PC-9 (cell line): ENCODE results near the gene PKHD1. TPM values are rescaled to one million over a fixed set of nuclear protein-coding genes. Genes with fewer than 3 reads are reported as not detected.

Experiments
- BruUV-seq: library from RNA; stranded (reverse); fragments of 400-500 nt; replicated peaks from 2 replicates; lab custom pipeline; 2021; lab: Mats Ljungman, UMichigan
- CTCF ChIA-PET: fragments of 300-600 bp; sonication (Branson Sonifier 250); formaldehyde crosslinking; loops from one replicate; lab custom pipeline; 2022; ENCODE audit warnings: antibody characterized with exemption; lab: Charles Lee
- POLR2A ChIA-PET: fragments of 300-600 bp; sonication (Branson Sonifier 250); formaldehyde crosslinking; loops from one replicate; lab custom pipeline; 2022; ENCODE audit warnings: antibody characterized with exemption; ENCODE audit not compliant: unreplicated experiment; lab: Charles Lee
- DNase-seq, 2 experiments: peaks; one replicate each; pipeline versions ENCODE4 v3.0.0 to v3.0.0-alpha.2; 2015 to 2022; ENCODE audit warnings: mixed read lengths in 1 of 2
- H2AFZ ChIP-seq: fragments of 200-600 bp; sonication (generic); 2 replicates; pipeline ENCODE4 v1.8.1; 2017; ENCODE audit warnings: antibody characterized with exemption
- H3F3A ChIP-seq: fragments of 200-600 bp; sonication (generic); 2 replicates; pipeline ENCODE4 v1.8.1; 2017; ENCODE audit warnings: antibody characterized with exemption, mild to moderate bottlenecking, low read depth; ENCODE audit not compliant: insufficient read depth
- H3K27ac ChIP-seq: fragments of 200-600 bp; sonication (generic); 2 replicates; pipeline ENCODE4 v1.6.1; 2016; ENCODE audit warnings: mixed run types
- H3K27me3 ChIP-seq: fragments of 200-600 bp; sonication (generic); 2 replicates; pipeline ENCODE4 v1.6.1; 2016; ENCODE audit warnings: low read depth, mixed run types; ENCODE audit not compliant: insufficient read depth
- H3K36me3 ChIP-seq: fragments of 200-600 bp; sonication (generic); 2 replicates; pipeline ENCODE4 v1.6.1; 2016; ENCODE audit warnings: low read depth, mixed run types
- H3K4me1 ChIP-seq: fragments of 200-600 bp; sonication (generic); replicated peaks from 2 replicates; pipeline ENCODE4 v1.6.1; 2016; ENCODE audit warnings: mixed run types; ENCODE audit not compliant: insufficient read depth
- H3K4me2 ChIP-seq: fragments of 200-600 bp; sonication (generic); 2 replicates; pipeline ENCODE4 v1.6.1; 2017; ENCODE audit warnings: mixed run types
- H3K4me3 ChIP-seq: fragments of 200-600 bp; sonication (generic); 2 replicates; pipeline ENCODE4 v1.6.1; 2016; ENCODE audit warnings: mixed run types
- H3K79me2 ChIP-seq: fragments of 200-600 bp; sonication (generic); 2 replicates; pipeline ENCODE4 v1.6.1; 2017; ENCODE audit warnings: low read depth, mixed run types
- H3K9me2 ChIP-seq: fragments of 200-600 bp; sonication (generic); 2 replicates; pipeline ENCODE4 v1.8.1; 2017; ENCODE audit warnings: mild to moderate bottlenecking; ENCODE audit not compliant: insufficient read depth
- H3K9me3 ChIP-seq: fragments of 200-600 bp; sonication (generic); 2 replicates; pipeline ENCODE4 v1.8.1; 2016; ENCODE audit warnings: low read depth; ENCODE audit not compliant: insufficient read depth
- H4K20me1 ChIP-seq: fragments of 200-600 bp; sonication (generic); 2 replicates; pipeline ENCODE4 v1.8.1; 2017; ENCODE audit not compliant: insufficient read depth
- CTCF ChIP-seq: fragments of 200-600 bp; sonication (generic); conservative IDR thresholded peaks from 2 replicates; pipeline ENCODE4 v1.6.1; 2017; ENCODE audit warnings: mixed run types, antibody characterized with exemption, mild to moderate bottlenecking, moderate library complexity
- EZH2 ChIP-seq: fragments of 200-600 bp; sonication (generic); IDR thresholded peaks from 2 replicates; pipeline ENCODE4 v1.8.0; 2017; ENCODE audit warnings: antibody characterized with exemption, low read depth
- intact Hi-C: fragments of 100-400 bp; cut with micrococcal nuclease; formaldehyde crosslinking; loops from one replicate; pipeline ENCODE4 v1.10.0; 2022; ENCODE audit not compliant: unreplicated experiment
- total RNA-seq: library from RNA; stranded (reverse); gene quantifications from 2 replicates; pipeline ENCODE4 v1.2.3, GENCODE V29; 2021

Gene PKHD1
- total RNA-seq, 1 experiment from 2014 or later, result not detected

GRCh38 chr6:52050051-52050405 is 37.4 kb downstream of the PKHD1 start:
- Histone ChIP-seq H3K4me1 (no peaks in the 10 kb centered on the region), H3K27me3 (peaks cover 13% of the 10 kb centered on the region; the same call in 1 of the 2 replicates), H2AFZ (no peak overlapping the region), H3F3A (no peaks in the 10 kb centered on the region), H3K27ac (no peak overlapping the region), H3K79me2 (no peaks in the 10 kb centered on the region), H3K9me2 (no peaks in the 10 kb centered on the region), H3K4me3 (no peak overlapping the region), H4K20me1 (no peaks in the 10 kb centered on the region), H3K4me2 (no peak overlapping the region), H3K9me3 (no peaks in the 10 kb centered on the region), H3K36me3 (no peaks in the 10 kb centered on the region)
- DNase-seq, result no peak
- ChIA-PET POLR2A (no interaction called here), CTCF (interaction anchor here (0.6 kb wide), 1 partner anchor 431 kb away, joined by 3 read pairs; no protein-coding TSS in a partner anchor)
- intact Hi-C loops, result no loop called here
- TF ChIP-seq CTCF (no peak), EZH2 (no peak)
- BruUV-seq, result no TSS peak

- ChIA-PET POLR2A (interaction anchor here (0.7 kb wide), 1 partner anchor 84 kb away, joined by 3 read pairs; no protein-coding TSS in a partner anchor), CTCF (interaction anchor here (0.6 kb wide), 1 partner anchor 432 kb away, joined by 3 read pairs; no protein-coding TSS in a partner anchor)
- no peaks in the 10 kb centered on the region for H3K79me2 ChIP-seq
- TF ChIP-seq EZH2 (no peak), CTCF (peak; percentile 71)
- no peaks in the 10 kb centered on the region for H3K9me3 ChIP-seq
- no peak overlapping the region for H3K4me3 ChIP-seq
- no peak for DNase-seq
- H2AFZ ChIP-seq, result no peak overlapping the region
- H3K27me3 ChIP-seq, result peaks cover 11% of the 10 kb centered on the region; the same call in 1 of the 2 replicates
- no peak overlapping the region for H3K4me2 ChIP-seq
- no peaks in the 10 kb centered on the region for H3K4me1 ChIP-seq
- H4K20me1 ChIP-seq, result no peaks in the 10 kb centered on the region
- intact Hi-C loops, result no loop called here
- no TSS peak for BruUV-seq
- no peaks in the 10 kb centered on the region for H3K9me2 ChIP-seq
- H3K36me3 ChIP-seq, result no peaks in the 10 kb centered on the region
- no peak overlapping the region for H3K27ac ChIP-seq
- no peaks in the 10 kb centered on the region for H3F3A ChIP-seq
These were observed 38.0 kb downstream of the PKHD1 start for GRCh38 chr6:52049252-52050050.

GRCh38 chr6:52046456-52046855 is 41.0 kb downstream of the PKHD1 start:
- TF ChIP-seq EZH2, result no peak
- TF ChIP-seq CTCF, result no peak
- ChIA-PET POLR2A (no interaction called here), CTCF (no interaction called here)
- no peaks in the 10 kb centered on the region for H3F3A ChIP-seq
- no peak for DNase-seq
- H3K79me2 ChIP-seq, result no peaks in the 10 kb centered on the region
- no peak overlapping the region for H3K27ac ChIP-seq
- intact Hi-C loops, result no loop called here
- H3K4me2 ChIP-seq, result no peak overlapping the region
- no peak overlapping the region for H3K4me3 ChIP-seq
- H3K27me3 ChIP-seq, result no peaks in the 10 kb centered on the region
- no peaks in the 10 kb centered on the region; the same call in 1 of the 2 replicates for H3K9me2 ChIP-seq
- H4K20me1 ChIP-seq, result no peaks in the 10 kb centered on the region
- no peak overlapping the region for H2AFZ ChIP-seq
- H3K36me3 ChIP-seq, result no peaks in the 10 kb centered on the region
- no TSS peak for BruUV-seq
- no peaks in the 10 kb centered on the region for H3K4me1 ChIP-seq
- H3K9me3 ChIP-seq, result no peaks in the 10 kb centered on the region
